ENCODE results near the gene ZNF521.

DNA sequence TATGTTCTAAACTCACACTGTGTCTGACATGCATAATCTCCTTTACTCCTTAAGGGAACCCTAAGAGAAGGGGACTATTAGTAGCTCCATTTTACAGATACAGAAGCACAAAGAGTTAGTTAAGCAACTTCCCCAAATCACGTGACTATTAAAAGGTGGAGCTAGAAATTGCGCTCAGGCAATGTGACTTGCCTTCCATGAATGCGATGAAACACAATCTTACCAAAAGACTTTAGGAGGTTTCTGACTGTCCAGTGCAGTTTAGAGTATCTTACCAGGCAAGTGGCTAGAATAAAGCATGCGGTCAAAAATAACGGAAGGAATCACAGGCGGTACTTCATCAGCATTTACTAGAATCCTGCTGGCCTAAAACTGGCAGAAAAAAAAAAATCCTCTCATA is 70.4 kb downstream of the ZNF521 start:
- no peak for TF ChIP-seq POLR2AphosphoS5 (IDR thresholded peaks at IDR 0.05; ENCODE audit: low read depth)
- TF ChIP-seq, protein P1, sequence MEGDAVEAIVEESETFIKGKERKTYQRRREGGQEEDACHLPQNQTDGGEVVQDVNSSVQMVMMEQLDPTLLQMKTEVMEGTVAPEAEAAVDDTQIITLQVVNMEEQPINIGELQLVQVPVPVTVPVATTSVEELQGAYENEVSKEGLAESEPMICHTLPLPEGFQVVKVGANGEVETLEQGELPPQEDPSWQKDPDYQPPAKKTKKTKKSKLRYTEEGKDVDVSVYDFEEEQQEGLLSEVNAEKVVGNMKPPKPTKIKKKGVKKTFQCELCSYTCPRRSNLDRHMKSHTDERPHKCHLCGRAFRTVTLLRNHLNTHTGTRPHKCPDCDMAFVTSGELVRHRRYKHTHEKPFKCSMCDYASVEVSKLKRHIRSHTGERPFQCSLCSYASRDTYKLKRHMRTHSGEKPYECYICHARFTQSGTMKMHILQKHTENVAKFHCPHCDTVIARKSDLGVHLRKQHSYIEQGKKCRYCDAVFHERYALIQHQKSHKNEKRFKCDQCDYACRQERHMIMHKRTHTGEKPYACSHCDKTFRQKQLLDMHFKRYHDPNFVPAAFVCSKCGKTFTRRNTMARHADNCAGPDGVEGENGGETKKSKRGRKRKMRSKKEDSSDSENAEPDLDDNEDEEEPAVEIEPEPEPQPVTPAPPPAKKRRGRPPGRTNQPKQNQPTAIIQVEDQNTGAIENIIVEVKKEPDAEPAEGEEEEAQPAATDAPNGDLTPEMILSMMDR (conservative IDR thresholded peaks at IDR 0.05; ENCODE audit: low read depth in 2 of 2) = no peak
- TF ChIP-seq EZH2phosphoT487 (IDR thresholded peaks at IDR 0.05; ENCODE audit: unreplicated experiment) = no peak

Data from GM23338 (cell line).